NCI-H1092 treated with DMSO at 0.1 percent for 48 hours (cell line): ENCODE measurements around the gene GPR3.

Experiments used
- DNase-seq: peaks from one replicate; lab custom pipeline; 2025; lab: John Stamatoyannopoulos, UW

The GPR3 gene

GRCh38 chr1:27358928-27359313 lies 33.5 kb upstream of the GPR3 start:
- DNase-seq, result no peak

GRCh38 chr1:27359822-27360158 lies 32.6 kb upstream of the GPR3 start:
- no peak for DNase-seq

GRCh38 chr1:27360159-27361043 lies 32.0 kb upstream of the GPR3 start:
- DNase-seq, result no peak

- DNase-seq, result no peak
Measured at GRCh38 chr1:27361044-27361402, 31.4 kb upstream of the GPR3 start.

- no peak for DNase-seq
Measured at GRCh38 chr1:27361553-27361952, 30.9 kb upstream of the GPR3 start.

- DNase-seq, result no peak
Measured at GRCh38 chr1:27363766-27364695, 28.4 kb upstream of the GPR3 start.

GRCh38 chr1:27364696-27365371 lies 27.6 kb upstream of the GPR3 start:
- no peak for DNase-seq

GRCh38 chr1:27365372-27366112 lies 26.9 kb upstream of the GPR3 start:
- DNase-seq, result peak; percentile 53

- peak; percentile 36 for DNase-seq
Measured at GRCh38 chr1:27366113-27366410, 26.4 kb upstream of the GPR3 start.

GRCh38 chr1:27366411-27367159 lies 25.8 kb upstream of the GPR3 start, which contains the start of gene MAP3K6:
Gene MAP3K6, minus strand, starts transcription at chr1:27366961. Its CDS starts 364 bp downstream, at chr1:27366597.
- no peak for DNase-seq

- no peak for DNase-seq
Measured at GRCh38 chr1:27367160-27367650, 25.2 kb upstream of the GPR3 start.

GRCh38 chr1:27368869-27369582 lies 23.4 kb upstream of the GPR3 start:
- no peak for DNase-seq

GRCh38 chr1:27372022-27372807 lies 20.2 kb upstream of the GPR3 start:
- no peak for DNase-seq

- DNase-seq, result no peak
Measured at GRCh38 chr1:27372808-27373690, 19.4 kb upstream of the GPR3 start.

GRCh38 chr1:27374362-27375086 lies 17.9 kb upstream of the GPR3 start, which contains the start of gene FCN3:
Gene FCN3, minus strand, starts transcription at chr1:27374824. Its CDS starts 6 bp downstream, at chr1:27374818.
- no peak for DNase-seq

- DNase-seq, result no peak
Measured at GRCh38 chr1:27377760-27378495, 14.5 kb upstream of the GPR3 start.

GRCh38 chr1:27379564-27380122 lies 12.8 kb upstream of the GPR3 start:
- DNase-seq, result no peak
